ENCODE measurements around the gene TEX2. TPM values are rescaled to one million over a fixed set of nuclear protein-coding genes. Genes with fewer than 3 reads are reported as not detected.

The TEX2 gene
- total RNA-seq, 2 donors from 2014 or later, result 8.4 to 8.7 TPM

GRCh38 chr17:64260886-64261285 is 2.2 kb downstream of the TEX2 start:
- peaks cover 2% of the 10 kb centered on the region for H3K36me3 Mint-ChIP-seq (ENCODE audit: low read depth)
- H3K27me3 Mint-ChIP-seq, result no peaks in the 10 kb centered on the region
- peak overlapping the region; percentile 94 for H3K27ac Mint-ChIP-seq
- H3K4me1 Mint-ChIP-seq, result peaks cover 29% of the 10 kb centered on the region
- H3K4me3 Mint-ChIP-seq, result no peak overlapping the region
- no peaks in the 10 kb centered on the region for H3K9me3 ChIP-seq (ENCODE audit: control insufficient read depth, low read length, poor library complexity, severe bottlenecking)
- DNase-seq (no peak), ATAC-seq (no peak)

- no peaks in the 10 kb centered on the region for H3K9me3 ChIP-seq (ENCODE audit: control insufficient read depth, low read length, poor library complexity, severe bottlenecking)
- Mint-ChIP-seq H3K27me3 (no peaks in the 10 kb centered on the region), H3K27ac (peak overlapping the region; percentile 53), H3K4me3 (no peak overlapping the region), H3K4me1 (peaks cover 29% of the 10 kb centered on the region), H3K36me3 (ENCODE audit: low read depth) (peaks cover 2% of the 10 kb centered on the region)
- no peak for ATAC-seq
- DNase-seq, result no peak
Observed at GRCh38 chr17:64259922-64260321, 3.1 kb downstream of the TEX2 start.

GRCh38 chr17:64259426-64259825 is 3.6 kb downstream of the TEX2 start:
- Mint-ChIP-seq H3K27ac (no peak overlapping the region), H3K36me3 (ENCODE audit: low read depth) (peaks cover 2% of the 10 kb centered on the region), H3K4me1 (peaks cover 29% of the 10 kb centered on the region), H3K27me3 (no peaks in the 10 kb centered on the region), H3K4me3 (no peak overlapping the region)
- no peak for ATAC-seq
- H3K9me3 ChIP-seq (ENCODE audit: control insufficient read depth, low read length, poor library complexity, severe bottlenecking), result no peaks in the 10 kb centered on the region
- DNase-seq, result no peak

GRCh38 chr17:64256913-64257807 is 5.9 kb downstream of the TEX2 start:
- Mint-ChIP-seq H3K27me3 (no peaks in the 10 kb centered on the region), H3K4me3 (no peak overlapping the region), H3K4me1 (peaks cover 28% of the 10 kb centered on the region), H3K36me3 (ENCODE audit: low read depth) (peaks cover 3% of the 10 kb centered on the region), H3K27ac (no peak overlapping the region)
- ATAC-seq (no peak), DNase-seq (no peak)
- H3K9me3 ChIP-seq (ENCODE audit: control insufficient read depth, low read length, poor library complexity, severe bottlenecking), result no peaks in the 10 kb centered on the region

- H3K27me3 Mint-ChIP-seq, result no peaks in the 10 kb centered on the region
- peaks cover 19% of the 10 kb centered on the region for H3K4me1 Mint-ChIP-seq
- DNase-seq, result no peak
- H3K4me3 Mint-ChIP-seq, result no peak overlapping the region
- peaks cover 3% of the 10 kb centered on the region for H3K36me3 Mint-ChIP-seq (ENCODE audit: low read depth)
- no peaks in the 10 kb centered on the region for H3K9me3 ChIP-seq (ENCODE audit: control insufficient read depth, low read length, poor library complexity, severe bottlenecking)
- no peak overlapping the region for H3K27ac Mint-ChIP-seq
- no peak for ATAC-seq
Observed at GRCh38 chr17:64255764-64256163, 7.3 kb downstream of the TEX2 start.

GRCh38 chr17:64254755-64255154 is 8.3 kb downstream of the TEX2 start:
- peaks cover 15% of the 10 kb centered on the region for H3K4me1 Mint-ChIP-seq
- no peak overlapping the region for H3K4me3 Mint-ChIP-seq
- H3K27ac Mint-ChIP-seq, result no peak overlapping the region
- H3K27me3 Mint-ChIP-seq, result no peaks in the 10 kb centered on the region
- ATAC-seq (no peak), DNase-seq (no peak)
- H3K9me3 ChIP-seq (ENCODE audit: control insufficient read depth, low read length, poor library complexity, severe bottlenecking), result no peaks in the 10 kb centered on the region
- peaks cover 3% of the 10 kb centered on the region for H3K36me3 Mint-ChIP-seq (ENCODE audit: low read depth)

- Mint-ChIP-seq H3K27me3 (no peaks in the 10 kb centered on the region), H3K27ac (no peak overlapping the region), H3K4me3 (no peak overlapping the region), H3K36me3 (ENCODE audit: low read depth) (peaks cover 3% of the 10 kb centered on the region), H3K4me1 (peaks cover 15% of the 10 kb centered on the region)
- ATAC-seq, result no peak
- DNase-seq, result no peak
- H3K9me3 ChIP-seq (ENCODE audit: control insufficient read depth, low read length, poor library complexity, severe bottlenecking), result no peaks in the 10 kb centered on the region
Observed at GRCh38 chr17:64253470-64253869, 9.6 kb downstream of the TEX2 start.

GRCh38 chr17:64252831-64253230 is 10.2 kb downstream of the TEX2 start:
- peaks cover 3% of the 10 kb centered on the region for H3K36me3 Mint-ChIP-seq (ENCODE audit: low read depth)
- no peak overlapping the region for H3K4me3 Mint-ChIP-seq
- ATAC-seq (no peak), DNase-seq (no peak)
- no peak overlapping the region for H3K27ac Mint-ChIP-seq
- no peaks in the 10 kb centered on the region for H3K27me3 Mint-ChIP-seq
- peaks cover 15% of the 10 kb centered on the region for H3K4me1 Mint-ChIP-seq
- H3K9me3 ChIP-seq (ENCODE audit: control insufficient read depth, low read length, poor library complexity, severe bottlenecking), result no peaks in the 10 kb centered on the region

- ATAC-seq (no peak), DNase-seq (no peak)
- H3K4me3 Mint-ChIP-seq, result no peak overlapping the region
- H3K9me3 ChIP-seq (ENCODE audit: control insufficient read depth, low read length, poor library complexity, severe bottlenecking), result no peaks in the 10 kb centered on the region
- no peak overlapping the region for H3K27ac Mint-ChIP-seq
- H3K27me3 Mint-ChIP-seq, result no peaks in the 10 kb centered on the region
- peaks cover 7% of the 10 kb centered on the region for H3K4me1 Mint-ChIP-seq
- peaks cover 2% of the 10 kb centered on the region for H3K36me3 Mint-ChIP-seq (ENCODE audit: low read depth)
Observed at GRCh38 chr17:64250233-64250835, 12.7 kb downstream of the TEX2 start.

- ATAC-seq, result no peak
- Mint-ChIP-seq H3K27me3 (no peaks in the 10 kb centered on the region), H3K4me1 (peaks cover 7% of the 10 kb centered on the region), H3K4me3 (no peak overlapping the region), H3K27ac (no peak overlapping the region), H3K36me3 (ENCODE audit: low read depth) (no peaks in the 10 kb centered on the region)
- no peaks in the 10 kb centered on the region for H3K9me3 ChIP-seq (ENCODE audit: control insufficient read depth, low read length, poor library complexity, severe bottlenecking)
- no peak for DNase-seq
Observed at GRCh38 chr17:64247836-64248235, 15.2 kb downstream of the TEX2 start.

- ATAC-seq (no peak), DNase-seq (no peak)
- Mint-ChIP-seq H3K27ac (no peak overlapping the region), H3K27me3 (no peaks in the 10 kb centered on the region), H3K4me1 (peaks cover 8% of the 10 kb centered on the region), H3K36me3 (ENCODE audit: low read depth) (no peaks in the 10 kb centered on the region), H3K4me3 (no peak overlapping the region)
- H3K9me3 ChIP-seq (ENCODE audit: control insufficient read depth, low read length, poor library complexity, severe bottlenecking), result no peaks in the 10 kb centered on the region
Observed at GRCh38 chr17:64245218-64246145, 17.6 kb downstream of the TEX2 start.

GRCh38 chr17:64244165-64244564 is 18.9 kb downstream of the TEX2 start:
- no peaks in the 10 kb centered on the region for H3K9me3 ChIP-seq (ENCODE audit: control insufficient read depth, low read length, poor library complexity, severe bottlenecking)
- H3K36me3 Mint-ChIP-seq (ENCODE audit: low read depth), result no peaks in the 10 kb centered on the region
- ATAC-seq (no peak), DNase-seq (no peak)
- H3K27ac Mint-ChIP-seq, result no peak overlapping the region
- H3K4me1 Mint-ChIP-seq, result peaks cover 8% of the 10 kb centered on the region
- no peak overlapping the region for H3K4me3 Mint-ChIP-seq
- no peaks in the 10 kb centered on the region for H3K27me3 Mint-ChIP-seq

- ATAC-seq (no peak), DNase-seq (no peak)
- H3K27ac Mint-ChIP-seq, result no peak overlapping the region
- no peak overlapping the region for H3K4me3 Mint-ChIP-seq
- no peaks in the 10 kb centered on the region for H3K9me3 ChIP-seq (ENCODE audit: control insufficient read depth, low read length, poor library complexity, severe bottlenecking)
- no peaks in the 10 kb centered on the region for H3K27me3 Mint-ChIP-seq
- peaks cover 13% of the 10 kb centered on the region for H3K4me1 Mint-ChIP-seq
- H3K36me3 Mint-ChIP-seq (ENCODE audit: low read depth), result no peaks in the 10 kb centered on the region
Observed at GRCh38 chr17:64243340-64243739, 19.7 kb downstream of the TEX2 start.
